T-helper 2 cell treated with Interferon-gamma antibody and Interleukin-4, amounts not matched to agents 5 μg/mL and 100 μg/mL, for 36 hours (primary cell): ENCODE measurements around the gene CEP112.

ENCODE experiments used
- DNase-seq: peaks from one replicate; pipeline ENCODE4 v3.0.0; 2021; ENCODE audit warnings: low spot score
- H3K27ac Mint-ChIP-seq: one replicate; pipeline ENCODE4 v1.8.0; 2021; ENCODE audit warnings: mild to moderate bottlenecking, mixed read lengths
- H3K27me3 Mint-ChIP-seq: one replicate; pipeline ENCODE4 v1.8.0; 2021; ENCODE audit warnings: low read depth, mixed read lengths
- H3K36me3 Mint-ChIP-seq: one replicate; pipeline ENCODE4 v1.8.0; 2021; ENCODE audit warnings: low read depth, mixed read lengths
- H3K4me1 Mint-ChIP-seq: one replicate; pipeline ENCODE4 v1.8.0; 2021; ENCODE audit warnings: low read depth, mixed read lengths
- H3K4me3 Mint-ChIP-seq: one replicate; pipeline ENCODE4 v1.8.0; 2022; ENCODE audit warnings: mild to moderate bottlenecking, moderate library complexity, mixed read lengths
- H3K9me3 Mint-ChIP-seq: one replicate; pipeline ENCODE4 v1.8.0; 2021; ENCODE audit warnings: mixed read lengths

Gene CEP112

GRCh38 chr17:66221755-66222530 lies 30.0 kb upstream of the CEP112 start:
- H3K27me3 Mint-ChIP-seq = peaks cover 42% of the 10 kb centered on the region
- no peak overlapping the region for H3K27ac Mint-ChIP-seq
- H3K4me3 Mint-ChIP-seq = no peak overlapping the region

GRCh38 chr17:66221343-66221742 lies 29.4 kb upstream of the CEP112 start:
- peaks cover 42% of the 10 kb centered on the region for H3K27me3 Mint-ChIP-seq
- H3K4me1 Mint-ChIP-seq = no peaks in the 10 kb centered on the region
- no peaks in the 10 kb centered on the region for H3K36me3 Mint-ChIP-seq
- no peak for DNase-seq
- H3K27ac Mint-ChIP-seq = no peak overlapping the region
- no peaks in the 10 kb centered on the region for H3K9me3 Mint-ChIP-seq
- no peak overlapping the region for H3K4me3 Mint-ChIP-seq

More at GRCh38 chr17:66221755-66222530, 30.0 kb upstream of the CEP112 start:
- H3K4me1 Mint-ChIP-seq = no peaks in the 10 kb centered on the region
- H3K9me3 Mint-ChIP-seq = no peaks in the 10 kb centered on the region
- no peaks in the 10 kb centered on the region for H3K36me3 Mint-ChIP-seq
- no peak for DNase-seq

GRCh38 chr17:66220079-66220835 lies 28.3 kb upstream of the CEP112 start:
- Mint-ChIP-seq H3K36me3 (no peaks in the 10 kb centered on the region), H3K4me1 (no peaks in the 10 kb centered on the region), H3K4me3 (no peak overlapping the region), H3K27me3 (peaks cover 46% of the 10 kb centered on the region), H3K27ac (no peak overlapping the region), H3K9me3 (no peaks in the 10 kb centered on the region)
- no peak for DNase-seq

- H3K36me3 Mint-ChIP-seq = no peaks in the 10 kb centered on the region
- no peak overlapping the region for H3K27ac Mint-ChIP-seq
- peaks cover 40% of the 10 kb centered on the region for H3K27me3 Mint-ChIP-seq
- no peak for DNase-seq
- no peaks in the 10 kb centered on the region for H3K4me1 Mint-ChIP-seq
- no peaks in the 10 kb centered on the region for H3K9me3 Mint-ChIP-seq
- H3K4me3 Mint-ChIP-seq = no peak overlapping the region
Measured at GRCh38 chr17:66215529-66215911, 23.6 kb upstream of the CEP112 start.

GRCh38 chr17:66214884-66215528 lies 23.1 kb upstream of the CEP112 start:
- no peak overlapping the region for H3K27ac Mint-ChIP-seq
- no peak overlapping the region for H3K4me3 Mint-ChIP-seq
- H3K27me3 Mint-ChIP-seq = peaks cover 40% of the 10 kb centered on the region
- no peaks in the 10 kb centered on the region for H3K9me3 Mint-ChIP-seq
- no peak for DNase-seq
- H3K36me3 Mint-ChIP-seq = no peaks in the 10 kb centered on the region
- H3K4me1 Mint-ChIP-seq = no peaks in the 10 kb centered on the region

DNA sequence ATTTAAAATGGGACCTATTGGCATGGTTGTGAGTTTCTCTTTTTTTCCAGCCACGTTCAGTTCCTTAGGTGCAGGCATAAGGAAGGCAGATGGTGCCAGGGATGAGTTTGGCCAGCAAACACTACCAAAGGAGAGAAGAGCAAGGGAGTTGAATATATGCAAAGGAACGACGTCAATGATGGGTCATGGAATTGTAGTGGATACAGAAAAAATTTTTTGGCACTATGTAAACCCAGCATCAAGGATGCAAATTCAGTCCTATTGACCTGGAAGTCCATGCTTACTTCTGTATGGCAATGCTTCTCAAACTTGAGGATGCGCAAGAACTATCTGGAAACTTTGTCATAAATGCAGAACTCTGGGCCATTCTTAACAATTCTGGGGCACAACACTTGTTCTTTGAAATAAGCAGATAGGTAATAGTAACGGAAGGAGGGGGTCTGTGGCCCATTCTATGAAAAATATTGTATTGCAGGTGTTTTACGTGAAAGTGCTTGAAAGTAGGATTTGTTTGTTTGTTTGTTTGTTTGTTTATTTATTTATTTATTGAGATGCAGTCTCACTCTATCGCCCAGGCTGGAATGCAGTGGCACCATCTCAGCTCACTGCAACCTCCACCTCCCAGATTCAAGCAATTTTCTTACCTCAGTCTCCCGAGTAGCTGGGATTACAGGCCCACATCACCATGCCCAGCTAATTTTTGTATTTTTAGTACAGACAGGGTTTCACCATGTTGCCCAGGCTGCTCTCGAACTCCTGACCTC lies 19.3 kb upstream of the CEP112 start:
- no peaks in the 10 kb centered on the region for H3K9me3 Mint-ChIP-seq

DNA sequence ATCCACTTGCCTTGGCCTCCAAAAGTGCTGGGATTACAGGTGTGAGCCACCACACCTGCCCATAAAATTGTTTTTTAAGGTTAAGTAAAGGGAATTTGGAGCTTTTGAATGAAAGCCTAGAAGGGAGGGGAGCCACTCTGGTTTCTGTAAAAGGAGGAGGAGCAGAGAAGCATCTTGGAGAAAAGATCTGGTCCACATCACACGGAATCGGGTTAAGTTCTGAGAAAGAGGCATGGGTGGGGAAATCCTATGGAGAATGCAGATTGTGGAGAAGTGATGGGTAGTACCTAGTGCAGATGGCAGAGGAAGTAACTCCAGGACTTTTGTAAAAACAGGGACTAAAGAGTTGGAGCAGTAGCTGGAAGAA lies 18.3 kb upstream of the CEP112 start:
- no peaks in the 10 kb centered on the region for H3K9me3 Mint-ChIP-seq
- peaks cover 26% of the 10 kb centered on the region for H3K27me3 Mint-ChIP-seq
- H3K4me1 Mint-ChIP-seq = no peaks in the 10 kb centered on the region
- H3K27ac Mint-ChIP-seq = no peak overlapping the region
- DNase-seq = no peak
- no peaks in the 10 kb centered on the region for H3K36me3 Mint-ChIP-seq
- no peak overlapping the region for H3K4me3 Mint-ChIP-seq

More for the DNA sequence above, 19.3 kb upstream of the CEP112 start:
- Mint-ChIP-seq H3K4me3 (no peak overlapping the region), H3K36me3 (no peaks in the 10 kb centered on the region), H3K27ac (no peak overlapping the region), H3K4me1 (no peaks in the 10 kb centered on the region), H3K27me3 (peaks cover 35% of the 10 kb centered on the region)
- DNase-seq = no peak

DNA sequence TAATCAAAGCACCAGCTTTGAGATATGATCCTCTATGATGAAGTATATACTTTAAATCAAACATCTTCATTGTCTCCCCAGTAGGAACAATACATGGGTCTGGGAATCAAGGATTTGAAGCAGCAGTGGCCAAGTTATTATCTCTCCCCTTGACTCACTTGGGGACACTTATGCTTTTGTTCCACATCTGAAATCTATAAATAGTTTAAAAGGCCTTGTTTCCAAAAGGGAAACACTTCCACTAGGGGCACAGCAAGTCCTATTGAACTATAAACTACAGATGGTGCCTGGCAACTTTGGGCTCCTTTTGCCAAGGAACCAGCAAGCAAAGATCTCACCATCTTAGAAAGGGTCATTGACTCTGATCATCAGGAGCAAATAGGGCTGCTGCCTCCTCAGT lies 16.0 kb upstream of the CEP112 start:
- no peaks in the 10 kb centered on the region for H3K9me3 Mint-ChIP-seq
- H3K36me3 Mint-ChIP-seq = no peaks in the 10 kb centered on the region
- no peaks in the 10 kb centered on the region for H3K4me1 Mint-ChIP-seq
- H3K4me3 Mint-ChIP-seq = no peak overlapping the region
- no peak overlapping the region for H3K27ac Mint-ChIP-seq
- no peak for DNase-seq
- H3K27me3 Mint-ChIP-seq = peaks cover 13% of the 10 kb centered on the region

DNA sequence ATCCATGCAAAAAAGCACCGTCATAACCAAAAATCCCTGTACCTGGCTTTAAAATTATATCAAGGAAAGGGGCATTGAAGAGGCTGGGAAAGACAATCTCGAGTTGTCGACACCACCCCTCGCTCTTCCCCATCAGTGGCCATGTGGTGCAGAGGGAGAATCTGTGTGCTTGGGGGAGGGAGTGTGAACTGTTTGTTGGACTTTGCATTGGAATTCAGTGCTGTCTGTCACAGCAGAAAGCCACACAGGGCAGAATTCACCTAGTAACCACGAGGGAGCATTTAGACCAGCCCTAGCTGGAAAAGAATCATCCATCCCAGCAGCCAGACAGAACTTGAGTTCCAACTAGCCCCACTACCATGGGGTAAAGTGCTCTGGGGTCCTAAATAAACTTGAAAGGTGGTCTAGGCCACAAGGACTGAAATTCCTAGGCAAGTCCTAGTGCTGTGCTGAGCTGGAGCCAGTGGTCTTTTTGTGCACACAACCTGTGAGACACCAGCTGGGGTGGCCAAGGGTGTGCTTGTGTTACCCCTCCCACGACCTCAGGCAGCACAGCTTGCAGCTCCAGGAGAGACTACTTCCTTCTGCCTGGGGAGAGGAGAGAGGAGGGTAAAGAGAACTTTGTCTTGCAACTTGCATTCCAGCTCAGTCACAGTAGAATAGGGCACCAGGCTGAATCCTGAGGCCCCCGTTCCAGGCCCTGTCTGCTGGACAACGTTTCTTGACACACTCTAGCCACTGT lies 11.5 kb upstream of the CEP112 start:
- DNase-seq = no peak
- Mint-ChIP-seq H3K9me3 (no peaks in the 10 kb centered on the region), H3K27me3 (peaks cover 10% of the 10 kb centered on the region), H3K27ac (no peak overlapping the region), H3K4me3 (no peak overlapping the region), H3K4me1 (peaks cover 17% of the 10 kb centered on the region), H3K36me3 (no peaks in the 10 kb centered on the region)

DNA sequence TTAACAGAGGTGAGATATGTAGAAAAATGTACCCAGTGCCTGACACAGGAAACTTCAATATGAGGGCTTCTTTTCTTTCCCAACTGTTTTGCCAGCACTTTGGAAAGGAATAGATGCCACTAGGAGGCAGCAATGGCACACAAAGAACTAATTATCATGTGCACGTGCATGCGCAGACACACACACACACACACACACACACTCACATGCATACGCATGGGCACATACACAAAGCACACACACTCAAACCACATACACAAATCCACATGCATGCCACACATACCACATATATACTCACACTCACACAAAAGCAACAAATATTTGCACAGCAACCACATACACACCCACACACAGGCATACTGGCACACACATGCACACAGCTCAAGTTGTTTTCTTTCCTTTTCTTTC lies 8.8 kb upstream of the CEP112 start:
- peak; percentile 22 for DNase-seq
- no peaks in the 10 kb centered on the region for H3K9me3 Mint-ChIP-seq
- H3K4me1 Mint-ChIP-seq = peaks cover 17% of the 10 kb centered on the region
- peaks cover 7% of the 10 kb centered on the region for H3K27me3 Mint-ChIP-seq
- H3K4me3 Mint-ChIP-seq = no peak overlapping the region
- no peak overlapping the region for H3K27ac Mint-ChIP-seq
- no peaks in the 10 kb centered on the region for H3K36me3 Mint-ChIP-seq

GRCh38 chr17:66198242-66198641 lies 6.3 kb upstream of the CEP112 start:
- no peak for DNase-seq
- Mint-ChIP-seq H3K27me3 (peaks cover 7% of the 10 kb centered on the region), H3K4me1 (peaks cover 17% of the 10 kb centered on the region), H3K27ac (no peak overlapping the region), H3K9me3 (no peaks in the 10 kb centered on the region), H3K36me3 (no peaks in the 10 kb centered on the region), H3K4me3 (no peak overlapping the region)

GRCh38 chr17:66192378-66192687 lies 400 bp upstream of the CEP112 start:
- Mint-ChIP-seq H3K4me1 (peaks cover 12% of the 10 kb centered on the region), H3K9me3 (no peaks in the 10 kb centered on the region), H3K4me3 (peak overlapping the region; percentile 82)

More at GRCh38 chr17:66192378-66192687, 400 bp upstream of the CEP112 start:
- no peaks in the 10 kb centered on the region for H3K36me3 Mint-ChIP-seq
- H3K27me3 Mint-ChIP-seq = no peaks in the 10 kb centered on the region
- H3K27ac Mint-ChIP-seq = peak overlapping the region; percentile 68
- DNase-seq = no peak
